ENCODE measurements around the gene OR8K5. TPM values are rescaled to one million over a fixed set of nuclear protein-coding genes. Genes with fewer than 3 reads are reported as not detected.
"Not testable (repeated sequence)": the region's sequence is repeated elsewhere in the genome, so short reads cannot be mapped to it uniquely, and the experiment has no call there.

Gene OR8K5, protein sequence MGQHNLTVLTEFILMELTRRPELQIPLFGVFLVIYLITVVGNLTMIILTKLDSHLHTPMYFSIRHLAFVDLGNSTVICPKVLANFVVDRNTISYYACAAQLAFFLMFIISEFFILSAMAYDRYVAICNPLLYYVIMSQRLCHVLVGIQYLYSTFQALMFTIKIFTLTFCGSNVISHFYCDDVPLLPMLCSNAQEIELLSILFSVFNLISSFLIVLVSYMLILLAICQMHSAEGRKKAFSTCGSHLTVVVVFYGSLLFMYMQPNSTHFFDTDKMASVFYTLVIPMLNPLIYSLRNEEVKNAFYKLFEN
- not detected for total RNA-seq
- long read RNA-seq: 0 reads

DNA sequence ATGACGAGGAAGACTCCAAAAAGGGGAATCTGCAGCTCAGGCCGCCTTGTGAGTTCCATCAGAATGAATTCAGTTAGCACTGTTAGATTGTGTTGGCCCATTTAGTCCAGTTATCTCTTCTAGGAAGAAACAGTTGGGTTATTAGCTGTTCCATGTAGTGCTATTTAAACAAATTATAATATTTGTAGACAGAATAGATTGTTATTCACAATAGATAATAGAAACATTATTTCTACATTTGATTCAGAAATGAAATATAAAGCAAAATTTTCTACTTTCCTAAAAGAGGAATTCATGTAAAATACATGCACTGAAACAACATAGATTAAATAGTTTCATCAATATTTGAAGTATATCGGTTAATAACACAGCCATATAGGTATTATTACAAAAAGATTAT lies at the start of gene OR8K5:
Gene OR8K5 (minus strand): TSS at position 101 of the 400 bp plus-strand sequence. CDS start 0 bp downstream, at position 101.
- DNase-seq (no peak), ATAC-seq (ENCODE audit: poor library complexity) (no peak)
- intact Hi-C loops (cut with DNase I): no loop called here

DNA sequence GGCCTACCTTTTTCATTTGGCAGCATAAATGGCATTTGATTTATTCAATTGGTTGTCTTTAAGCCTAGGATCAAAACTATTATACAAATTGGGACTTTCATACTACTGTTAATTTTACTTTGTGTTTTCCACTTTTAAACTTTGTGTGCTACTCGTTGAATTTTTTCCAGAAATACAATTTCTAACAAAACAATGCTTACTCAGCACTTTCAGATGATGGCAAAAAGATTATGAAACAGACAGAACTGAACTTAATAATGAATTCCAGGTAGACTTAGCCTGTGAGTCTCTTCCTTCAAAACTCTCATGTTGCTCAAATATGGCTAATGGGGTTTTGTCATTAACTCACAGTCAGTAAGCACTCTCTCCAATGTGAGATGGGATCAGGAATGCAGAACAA lies 47.7 kb upstream of the OR8K5 start:
- DNase-seq (no peak), ATAC-seq (ENCODE audit: poor library complexity) (no peak)
- intact Hi-C loops (cut with DNase I): no loop called here

DNA sequence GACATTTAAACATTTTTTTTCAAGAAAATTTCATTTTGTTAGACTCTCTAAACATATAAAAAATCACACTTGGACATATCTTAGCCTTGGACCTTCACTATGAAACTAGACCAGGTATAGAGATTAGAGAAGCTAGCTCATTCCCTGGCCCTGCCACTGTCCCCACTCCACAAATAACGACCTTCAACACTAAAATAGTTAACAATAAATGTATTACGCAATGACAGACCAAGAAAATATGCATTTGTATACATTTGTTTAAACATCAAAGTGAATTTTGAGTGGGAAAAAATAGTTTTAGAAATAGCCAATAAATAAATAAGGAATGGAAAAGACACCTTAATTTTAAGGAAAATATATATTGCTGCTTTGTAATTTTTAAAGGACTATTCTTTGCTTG lies 37.2 kb upstream of the OR8K5 start:
- intact Hi-C loops (cut with DNase I): no loop called here
- no peak for ATAC-seq (ENCODE audit: poor library complexity)

DNA sequence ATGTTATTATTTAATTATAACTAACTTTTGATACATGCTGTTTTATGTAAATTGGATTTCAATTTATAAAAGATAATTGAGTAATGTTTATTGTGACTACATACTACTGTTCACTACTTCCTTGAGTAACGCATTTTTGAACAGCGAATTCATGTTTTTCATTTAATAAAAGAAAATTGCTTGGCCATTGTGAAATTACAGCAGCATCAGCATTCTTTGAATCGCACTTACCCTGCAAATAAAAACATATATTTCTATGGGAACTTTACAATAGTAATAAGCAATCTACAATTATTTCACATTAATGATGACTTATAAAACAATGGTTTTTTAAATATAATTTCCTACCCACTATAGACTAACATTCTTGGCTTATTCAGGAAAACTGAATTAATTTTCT lies 36.6 kb upstream of the OR8K5 start:
- no peak for ATAC-seq (ENCODE audit: poor library complexity)

More for the DNA sequence above, 37.2 kb upstream of the OR8K5 start:
- no peak for DNase-seq

DNA sequence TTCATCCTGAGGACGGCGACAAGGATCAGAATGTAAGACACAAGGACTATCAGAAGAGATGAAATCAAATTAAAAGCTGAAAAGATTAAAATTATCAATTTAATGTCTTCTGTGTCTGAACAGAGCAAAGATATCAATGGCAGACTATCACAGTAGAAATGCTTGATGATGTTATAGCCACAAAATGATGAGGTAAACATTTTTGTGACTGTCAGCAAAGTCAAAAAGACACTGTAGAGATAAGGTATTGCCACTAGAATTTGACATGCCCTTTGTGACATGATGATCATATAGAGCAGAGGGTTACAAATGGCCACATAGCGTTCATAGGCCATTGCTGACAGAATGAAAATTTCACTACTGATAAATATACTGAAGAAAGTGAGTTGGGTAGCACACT lies 28.5 kb upstream of the OR8K5 start:
- DNase-seq (no peak), ATAC-seq (ENCODE audit: poor library complexity) (no peak)
- intact Hi-C loops (cut with DNase I): no loop called here

More for the DNA sequence above, 36.6 kb upstream of the OR8K5 start:
- no peak for DNase-seq
- intact Hi-C loops (cut with DNase I): no loop called here

DNA sequence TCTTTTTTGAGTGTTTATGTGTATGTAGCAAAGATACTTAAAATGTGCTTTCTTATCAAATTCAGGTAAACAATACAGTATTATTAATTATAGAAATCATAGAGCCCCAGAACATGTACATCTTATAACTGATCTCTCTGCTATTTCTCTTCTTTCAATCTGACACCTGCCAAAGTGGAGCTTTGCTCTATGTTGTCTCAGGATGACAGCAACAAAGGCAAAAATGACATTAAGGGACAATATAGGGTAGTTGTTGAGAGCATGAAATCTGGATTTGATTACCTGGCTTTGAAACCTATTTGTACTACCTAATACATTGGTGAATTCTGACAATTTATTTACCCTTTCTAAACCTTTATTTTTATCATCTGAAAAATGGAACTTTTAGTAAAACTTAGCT lies 23.3 kb upstream of the OR8K5 start:
- DNase-seq: no peak
- no peak for ATAC-seq (ENCODE audit: poor library complexity)
- intact Hi-C loops (cut with DNase I): no loop called here

DNA sequence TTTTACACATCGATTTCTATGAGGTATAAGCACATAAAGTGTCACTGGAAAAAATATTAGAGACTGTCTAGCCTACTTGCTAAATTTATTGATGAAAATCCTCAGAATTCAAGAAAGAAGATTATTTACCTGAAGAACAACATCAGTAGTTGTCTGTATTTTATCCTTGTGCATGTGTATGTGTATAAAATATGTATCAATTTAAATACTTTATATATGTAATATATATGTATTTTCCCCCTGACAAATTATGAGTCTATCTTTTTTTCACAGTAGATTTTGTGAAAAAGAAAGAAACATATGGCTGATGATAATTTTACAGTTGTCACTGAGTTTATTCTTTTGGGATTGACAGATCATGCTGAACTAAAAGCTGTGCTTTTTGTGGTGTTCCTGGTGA lies 16.2 kb upstream of the OR8K5 start, which contains the start of gene OR5J2:
Gene OR5J2 (plus strand): TSS at position 301 of the 400 bp plus-strand sequence. CDS start 0 bp downstream, at position 301.
- intact Hi-C loops (cut with DNase I): no loop called here
- no peak for ATAC-seq (ENCODE audit: poor library complexity)
- no peak for DNase-seq

DNA sequence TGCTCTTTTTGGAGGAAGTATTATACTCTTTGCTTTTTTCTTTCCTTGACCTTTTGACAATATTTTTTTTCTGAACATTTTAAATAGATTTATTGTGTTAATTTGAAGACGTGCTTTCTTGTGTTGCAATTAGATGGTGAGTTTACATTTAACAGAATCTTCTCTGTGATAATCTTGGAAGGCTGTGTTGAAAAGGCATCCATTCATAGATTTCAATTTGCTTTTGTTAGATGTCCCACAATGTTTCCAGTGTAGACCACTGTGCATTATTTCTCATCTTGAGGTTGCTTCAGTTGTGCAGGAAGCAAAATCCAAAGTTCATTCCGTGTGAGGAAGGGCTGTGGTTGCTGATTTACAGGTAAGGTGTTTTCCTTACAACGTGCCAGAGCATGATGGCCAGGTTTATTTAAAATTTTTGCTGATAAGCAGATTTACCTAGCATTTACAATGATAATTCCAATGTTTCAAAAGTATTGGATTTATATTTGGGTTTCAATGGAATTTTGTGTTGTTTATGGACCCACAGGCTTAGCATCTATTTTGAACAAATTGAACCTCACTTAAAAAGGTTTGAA lies 12.2 kb upstream of the OR8K5 start:
- ATAC-seq (ENCODE audit: poor library complexity) (no peak), DNase-seq (no peak)
- intact Hi-C loops (cut with DNase I): no loop called here

DNA sequence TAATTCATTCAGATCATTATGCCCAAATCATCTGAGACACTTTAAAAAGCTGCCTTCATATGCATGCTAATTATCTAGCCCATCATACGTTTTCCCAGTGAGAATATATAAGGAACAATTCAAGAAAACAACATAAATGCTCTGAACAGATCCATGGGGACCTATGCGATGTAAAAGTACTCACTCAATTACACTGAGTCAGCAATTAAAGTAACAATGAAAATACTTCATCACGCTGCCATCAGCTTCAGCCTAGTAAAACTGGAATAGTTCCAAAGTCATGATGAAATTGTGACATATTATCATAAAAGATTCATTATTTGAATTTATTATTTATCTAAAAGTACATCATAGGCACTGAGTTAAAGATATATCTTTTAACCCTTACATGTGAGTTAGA lies 3.7 kb upstream of the OR8K5 start:
- DNase-seq (no peak), ATAC-seq (ENCODE audit: poor library complexity) (no peak)
- intact Hi-C loops (cut with DNase I): no loop called here

DNA sequence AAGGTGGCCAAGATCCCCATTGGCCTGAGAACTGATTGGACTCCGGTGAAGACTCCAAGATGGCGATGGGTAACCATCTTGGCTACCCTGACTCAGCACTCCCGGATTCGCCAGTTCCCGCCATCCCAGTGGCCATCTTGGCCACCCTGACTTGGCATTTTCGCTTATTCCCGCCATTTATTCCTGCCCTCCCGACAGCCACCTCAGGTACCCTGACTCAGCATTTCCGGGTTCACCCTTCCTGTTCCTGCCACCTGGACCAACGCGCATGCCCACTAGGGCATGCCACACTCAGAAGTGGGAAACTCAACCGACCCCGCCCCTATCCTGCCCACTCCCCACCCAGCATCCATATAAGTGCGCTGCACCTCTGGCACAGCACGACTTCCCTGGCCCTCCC lies 7.8 kb downstream of the OR8K5 start:
- no peak for ATAC-seq (ENCODE audit: poor library complexity)
- intact Hi-C loops (cut with DNase I): no loop called here
- no peak for DNase-seq

DNA sequence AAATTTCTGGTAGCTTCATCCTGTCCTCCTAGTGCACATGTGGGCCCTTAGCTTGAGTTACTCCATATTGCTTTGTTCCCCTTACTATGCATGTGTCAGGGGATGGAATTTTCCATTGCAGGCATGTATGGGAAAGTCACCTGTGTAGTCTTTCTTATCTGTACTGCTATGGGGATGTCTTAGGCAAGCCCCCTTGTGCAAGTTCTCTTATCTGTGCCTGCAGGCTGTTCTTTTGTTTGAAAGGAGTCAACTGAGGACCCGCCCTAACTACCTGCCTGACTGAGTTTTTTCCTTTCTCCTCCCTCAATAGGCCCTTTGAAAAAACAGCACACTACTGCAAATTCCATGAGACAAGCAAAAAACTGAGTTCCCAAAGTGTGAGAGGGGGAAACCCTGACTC lies 8.7 kb downstream of the OR8K5 start:
- intact Hi-C loops (cut with DNase I): no loop called here
- DNase-seq: no peak
- no peak for ATAC-seq (ENCODE audit: poor library complexity)

DNA sequence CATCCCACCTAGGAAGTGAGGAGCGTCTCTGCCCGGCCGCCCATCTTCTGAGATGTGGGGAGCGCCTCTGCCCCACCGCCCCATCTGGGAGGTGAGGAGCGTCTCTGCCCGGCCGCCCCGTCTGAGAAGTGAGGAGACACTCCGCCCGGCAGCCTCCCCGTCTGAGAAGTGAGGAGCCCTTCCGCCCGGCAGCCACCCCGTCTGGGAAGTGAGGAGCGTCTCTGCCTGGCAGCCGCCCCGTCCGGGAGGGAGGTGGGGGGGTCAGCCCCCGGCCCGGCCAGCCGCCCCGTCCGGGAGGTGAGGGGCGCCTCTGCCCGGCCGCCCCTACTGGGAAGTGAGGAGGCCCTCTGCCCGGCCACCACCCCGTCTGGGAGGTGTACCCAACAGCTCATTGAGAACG lies 16.4 kb downstream of the OR8K5 start:
- ATAC-seq (ENCODE audit: poor library complexity); intact Hi-C loops (cut with DNase I); DNase-seq: not testable (repeated sequence)

DNA sequence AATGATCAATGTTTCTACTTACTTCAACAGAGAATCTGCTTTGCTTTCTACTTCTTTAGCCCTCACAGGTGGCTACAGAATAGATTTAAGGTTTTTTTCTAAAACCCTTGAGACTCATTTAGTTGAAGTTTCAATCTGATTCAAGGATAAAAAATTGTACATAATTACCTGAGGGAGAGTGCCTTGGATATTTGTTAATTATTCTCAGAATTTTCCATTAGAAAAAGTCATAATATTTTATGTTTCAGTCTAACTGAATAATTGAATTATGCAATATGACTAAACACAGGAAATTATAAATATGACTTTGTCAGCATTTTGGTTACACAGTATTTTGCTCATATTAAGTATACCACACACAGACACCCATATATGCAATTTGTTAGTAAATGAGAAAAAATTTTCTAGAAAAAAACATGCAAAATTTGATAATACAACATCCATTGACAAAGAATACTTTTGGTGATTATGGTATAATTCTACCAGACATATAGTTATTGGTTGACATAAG lies 19.9 kb downstream of the OR8K5 start, which contains the start of gene OR8J3:
Gene OR8J3 (minus strand): TSS at position 51 of the 511 bp plus-strand sequence. CDS start 2,483 bp downstream, outside the sequence.
- ATAC-seq (ENCODE audit: poor library complexity) (no peak), DNase-seq (no peak)
- intact Hi-C loops (cut with DNase I): no loop called here

DNA sequence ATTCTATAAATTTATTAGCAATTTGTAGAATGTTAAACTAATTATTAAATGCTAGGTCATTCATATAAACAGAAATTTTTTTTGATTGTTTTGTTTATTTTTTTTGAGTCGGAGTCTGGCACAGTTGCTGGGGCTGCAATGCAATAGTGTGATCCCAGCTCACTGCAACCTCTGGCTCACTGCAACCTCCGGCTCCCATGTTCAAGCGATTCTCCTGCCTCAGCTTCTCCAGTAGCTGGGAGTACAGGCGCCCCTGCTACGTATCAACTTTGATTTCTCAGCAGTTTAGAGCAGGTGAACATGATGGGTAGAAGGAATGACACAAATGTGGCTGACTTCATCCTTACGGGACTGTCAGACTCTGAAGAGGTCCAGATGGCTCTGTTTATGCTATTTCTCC lies 38.0 kb downstream of the OR8K5 start, which contains the start of gene OR8H3:
Gene OR8H3 (plus strand): TSS at position 301 of the 400 bp plus-strand sequence. CDS start 0 bp downstream, at position 301.
- ATAC-seq (ENCODE audit: poor library complexity): no peak
- intact Hi-C loops (cut with DNase I): no loop called here
- no peak for DNase-seq

Other genes with a start within 250 kb of the OR8K5 start
- gene OR5W2, start 245.7 kb downstream of the OR8K5 start, total RNA-seq: not detected
- gene OR5I1, start 223.9 kb downstream of the OR8K5 start, total RNA-seq: not detected
- gene OR10AG1, start 190.4 kb downstream of the OR8K5 start, total RNA-seq: not detected
- not detected for gene OR5F1, start 165.7 kb downstream of the OR8K5 start, total RNA-seq
- not detected for gene OR5AS1, start 132.7 kb downstream of the OR8K5 start, total RNA-seq
- not detected for gene OR8I2, start 67.0 kb downstream of the OR8K5 start, total RNA-seq
- not detected for gene OR8H2, start 56.6 kb downstream of the OR8K5 start, total RNA-seq
- not detected for gene OR8H3, start 37.9 kb downstream of the OR8K5 start, total RNA-seq
- gene OR8J3, start 20.1 kb downstream of the OR8K5 start, total RNA-seq: not detected
- not detected for gene OR5J2, start 16.3 kb upstream of the OR8K5 start, total RNA-seq
- not detected for gene OR5T2, start 73.9 kb upstream of the OR8K5 start, total RNA-seq
- gene OR5T3, start 91.9 kb upstream of the OR8K5 start, total RNA-seq: not detected
- not detected for gene OR5T1, start 113.8 kb upstream of the OR8K5 start, total RNA-seq
- not detected for gene OR8H1, start 131.9 kb upstream of the OR8K5 start, total RNA-seq
- gene OR8K3, start 154.8 kb upstream of the OR8K5 start, total RNA-seq: not detected
- gene OR8K1, start 185.7 kb upstream of the OR8K5 start, total RNA-seq: not detected
- not detected for gene OR8J1, start 194.0 kb upstream of the OR8K5 start, total RNA-seq
- not detected for gene OR8U1, start 215.3 kb upstream of the OR8K5 start, total RNA-seq